Measurements from ENCODE around the gene IFNAR2. TPM values are rescaled to one million over a fixed set of nuclear protein-coding genes. Genes with fewer than 3 reads are reported as not detected.

IFNAR2 gene
- polyA plus RNA-seq, 6 donors from 2014 or later: 41.4 to 61.7 (median 50.8) TPM

DNA sequence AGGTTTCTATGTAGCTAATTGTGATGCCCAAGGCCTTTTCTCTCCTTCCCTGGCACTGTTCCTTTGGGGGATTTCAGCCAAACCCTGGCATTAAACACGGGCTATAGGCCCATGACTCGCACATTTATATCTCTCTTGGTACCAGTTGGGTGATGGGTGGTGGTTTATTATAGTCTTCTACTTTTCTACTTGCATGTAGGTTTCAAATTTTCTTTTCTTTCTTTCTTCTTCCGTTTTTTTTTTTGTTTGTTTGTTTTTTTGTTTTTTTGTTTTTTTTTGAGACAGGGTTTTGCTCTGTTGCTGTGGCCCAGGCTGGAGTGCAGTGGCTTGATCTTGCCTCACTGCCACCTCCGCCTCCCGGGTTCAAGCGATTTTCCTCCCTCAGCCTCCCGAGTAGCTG, 37.5 kb downstream of the IFNAR2 start:
- Mint-ChIP-seq H3K27me3 (no peaks in the 10 kb centered on the region), H3K36me3 (no peaks in the 10 kb centered on the region), H3K9me3 (no peaks in the 10 kb centered on the region), H3K4me1 (peaks cover 42 to 54% (median 50%) of the 10 kb centered on the region in 3 donors), H3K27ac (peak overlapping the region; percentile 94 to 100 (median 97)), H3K4me3 (peak overlapping the region; percentile 93 to 99 (median 98))
- ATAC-seq (ENCODE audit: low read depth in 2 of 2): no peak
- DNase-seq: no peak

DNA sequence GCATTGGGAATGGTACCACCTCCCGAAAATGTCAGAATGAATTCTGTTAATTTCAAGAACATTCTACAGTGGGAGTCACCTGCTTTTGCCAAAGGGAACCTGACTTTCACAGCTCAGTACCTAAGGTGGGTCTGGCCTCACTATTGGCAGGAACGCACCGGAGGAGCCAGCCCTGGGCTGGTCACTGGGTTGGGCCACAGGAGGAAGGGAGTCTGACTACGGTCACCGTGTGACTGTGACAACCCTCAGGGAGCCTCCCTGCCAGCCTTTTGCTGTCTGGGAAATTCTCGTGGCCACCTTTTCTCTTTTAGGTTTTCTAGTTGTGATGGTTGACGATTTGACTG, 38.6 kb downstream of the IFNAR2 start:
- peak overlapping the region; percentile 9 to 100 (median 96) for H3K27ac Mint-ChIP-seq
- H3K4me3 Mint-ChIP-seq: peak overlapping the region; percentile 78 to 99 (median 96)
- ATAC-seq (ENCODE audit: low read depth in 2 of 2) (no peak), DNase-seq (no peak)
- peaks cover 0 to 8% of the 10 kb centered on the region in 2 donors for H3K36me3 Mint-ChIP-seq
- H3K9me3 Mint-ChIP-seq: no peaks in the 10 kb centered on the region
- H3K4me1 Mint-ChIP-seq: peaks cover 48 to 56% (median 50%) of the 10 kb centered on the region in 3 donors
- H3K27me3 Mint-ChIP-seq: no peaks in the 10 kb centered on the region

DNA sequence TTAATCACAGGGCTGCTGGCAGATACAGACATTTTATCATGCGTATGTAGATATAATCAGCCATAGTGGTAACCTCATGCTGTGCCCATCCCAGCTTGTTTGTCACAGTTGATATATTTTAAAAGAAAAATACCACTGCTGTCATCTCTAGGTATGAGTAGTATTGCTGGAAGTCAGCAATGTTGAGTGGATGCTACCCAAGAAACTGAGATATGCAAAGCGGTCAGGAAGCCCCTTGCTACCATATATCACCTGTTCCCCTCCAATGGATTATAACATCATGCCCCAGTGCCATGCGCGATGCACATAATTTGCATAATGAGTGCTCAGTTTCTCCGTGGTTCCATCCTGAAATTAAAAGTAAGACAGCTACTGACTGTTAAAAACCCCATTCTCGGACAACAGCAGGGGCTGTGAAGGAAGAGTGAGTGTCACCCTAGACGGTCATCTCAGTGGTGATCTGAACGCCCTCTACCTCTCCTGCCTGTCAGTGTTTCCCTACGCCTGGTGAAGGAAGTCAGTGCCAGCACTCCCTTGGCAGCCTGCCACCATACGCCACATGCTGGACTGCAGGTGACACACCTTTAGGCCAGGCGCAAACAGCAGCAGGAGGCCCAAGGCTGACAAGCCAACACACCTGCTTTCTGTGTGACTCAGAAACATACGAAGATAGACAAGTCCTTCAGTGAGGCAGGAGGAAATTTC, 39.2 kb downstream of the IFNAR2 start:
- H3K27me3 Mint-ChIP-seq: no peaks in the 10 kb centered on the region
- no peaks in the 10 kb centered on the region for H3K9me3 Mint-ChIP-seq
- H3K4me1 Mint-ChIP-seq: peaks cover 50 to 61% (median 54%) of the 10 kb centered on the region in 3 donors
- peak overlapping the region; percentile 85 to 100 (median 96) for H3K27ac Mint-ChIP-seq
- H3K36me3 Mint-ChIP-seq: peaks cover 0 to 8% of the 10 kb centered on the region in 2 donors
- DNase-seq: peak; percentile 47
- peak overlapping the region; percentile 25 to 99 (median 96) for H3K4me3 Mint-ChIP-seq
- peak; percentile 18 to 24 for ATAC-seq (ENCODE audit: low read depth in 2 of 2)

DNA sequence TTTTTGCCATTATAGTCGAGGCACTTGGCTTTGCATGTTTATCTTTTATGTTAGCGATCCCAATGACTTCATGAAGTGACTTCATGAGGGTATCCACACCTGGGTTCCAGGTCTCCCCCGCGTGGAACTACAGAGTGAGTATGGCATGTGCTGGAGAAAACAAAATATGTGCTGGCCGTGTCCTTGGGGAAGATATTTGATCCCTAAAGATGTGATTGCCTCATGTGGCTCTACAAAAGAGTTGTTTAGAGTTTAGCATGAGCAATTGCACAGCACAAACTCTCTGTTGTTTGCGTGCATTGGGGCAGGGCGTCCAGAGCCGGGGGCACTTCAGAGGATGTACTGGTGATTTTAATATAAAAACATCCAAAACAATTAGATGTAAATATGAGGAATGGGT, 41.2 kb downstream of the IFNAR2 start:
- no peak for DNase-seq
- Mint-ChIP-seq H3K4me3 (peak overlapping the region in 1 of 8 donors; percentile 51), H3K4me1 (peaks cover 39 to 58% (median 49%) of the 10 kb centered on the region in 3 donors), H3K36me3 (peaks cover 0 to 12% of the 10 kb centered on the region in 2 donors), H3K27ac (peak overlapping the region in 3 of 6 donors; percentile 43 to 79 (median 44)), H3K9me3 (no peaks in the 10 kb centered on the region), H3K27me3 (no peaks in the 10 kb centered on the region)
- no peak for ATAC-seq (ENCODE audit: low read depth in 2 of 2)

DNA sequence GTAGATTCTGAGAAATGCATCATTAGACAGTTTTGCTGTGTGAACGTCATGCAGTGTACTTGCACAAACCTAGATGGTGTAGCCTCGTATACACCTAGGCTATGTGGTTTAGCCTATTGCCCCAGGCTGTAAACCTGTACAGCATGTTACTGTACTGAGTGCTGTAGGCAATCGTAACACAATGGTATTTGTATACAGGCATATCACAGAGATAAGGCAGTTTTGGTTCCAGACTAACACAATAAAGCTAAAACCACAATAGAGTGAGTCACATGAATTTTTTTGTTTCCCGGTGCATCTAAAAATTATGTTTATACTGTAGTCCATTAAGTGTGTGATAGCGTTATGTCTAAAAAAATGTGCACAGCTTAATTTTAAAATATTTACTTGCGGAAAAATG, 43.3 kb downstream of the IFNAR2 start:
- no peak for DNase-seq
- H3K27ac Mint-ChIP-seq: peak overlapping the region in 1 of 6 donors; percentile 20

DNA sequence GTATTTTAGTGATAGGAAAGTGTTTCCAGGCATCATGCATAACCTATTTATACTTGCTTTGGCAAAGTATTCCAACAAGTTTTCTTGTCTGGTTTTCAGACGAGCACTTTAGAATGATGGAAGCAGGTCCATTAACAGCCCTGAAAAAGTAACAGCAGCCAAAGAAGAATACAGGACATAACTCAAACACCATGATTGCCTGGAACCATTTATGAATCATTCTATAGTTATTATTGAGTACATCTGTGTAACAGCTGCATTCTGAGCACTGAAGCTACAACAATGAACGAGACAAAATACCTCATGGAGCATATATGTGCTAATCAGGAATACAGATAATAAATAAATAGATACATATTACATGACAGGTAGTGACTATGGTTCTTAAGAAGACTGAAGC, 49.0 kb downstream of the IFNAR2 start:
- peaks cover 7 to 19% (median 12%) of the 10 kb centered on the region in 3 donors for H3K4me1 Mint-ChIP-seq

More for the DNA sequence above, 43.3 kb downstream of the IFNAR2 start:
- H3K4me3 Mint-ChIP-seq: no peak overlapping the region
- no peak for ATAC-seq (ENCODE audit: low read depth in 2 of 2)
- H3K9me3 Mint-ChIP-seq: no peaks in the 10 kb centered on the region
- H3K4me1 Mint-ChIP-seq: peaks cover 32 to 48% (median 32%) of the 10 kb centered on the region in 3 donors
- no peaks in the 10 kb centered on the region for H3K27me3 Mint-ChIP-seq
- H3K36me3 Mint-ChIP-seq: peaks cover 8 to 19% of the 10 kb centered on the region in 2 donors

DNA sequence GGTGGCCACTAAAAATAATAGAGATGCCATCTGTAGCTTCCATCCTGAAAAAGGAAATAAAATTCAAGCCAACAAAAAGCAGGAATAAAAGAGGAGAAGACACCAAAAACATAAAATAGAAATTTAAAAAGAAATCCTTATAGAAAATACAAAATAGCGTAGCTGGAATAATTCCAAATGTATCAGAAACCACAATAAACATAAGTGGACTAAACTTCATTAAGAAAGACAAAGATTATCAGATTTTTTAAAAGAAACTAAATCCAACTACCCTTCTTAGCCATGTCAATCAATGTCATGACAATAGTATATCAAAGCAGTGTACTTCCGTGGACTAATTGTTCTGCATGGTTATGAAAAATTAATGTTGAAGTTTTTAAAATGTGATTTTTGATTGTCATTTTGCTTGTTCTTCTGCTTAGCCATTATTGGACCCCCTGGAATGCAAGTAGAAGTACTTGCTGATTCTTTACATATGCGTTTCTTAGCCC, 49.6 kb downstream of the IFNAR2 start:
- H3K36me3 Mint-ChIP-seq: peaks cover 34 to 43% of the 10 kb centered on the region in 2 donors
- peaks cover 5 to 16% (median 10%) of the 10 kb centered on the region in 3 donors for H3K4me1 Mint-ChIP-seq

More for the DNA sequence above, 49.0 kb downstream of the IFNAR2 start:
- DNase-seq (no peak), ATAC-seq (ENCODE audit: low read depth in 2 of 2) (no peak)
- Mint-ChIP-seq H3K4me3 (no peak overlapping the region), H3K36me3 (peaks cover 33 to 40% of the 10 kb centered on the region in 2 donors), H3K9me3 (peaks cover 0 to 4% (median 0%) of the 10 kb centered on the region in 7 donors), H3K27ac (peak overlapping the region in 1 of 6 donors; percentile 83), H3K27me3 (no peaks in the 10 kb centered on the region)

More for the DNA sequence above, 49.6 kb downstream of the IFNAR2 start:
- peak overlapping the region in 1 of 6 donors; percentile 80 for H3K27ac Mint-ChIP-seq
- ATAC-seq (ENCODE audit: low read depth in 2 of 2): no peak
- peaks cover 0 to 4% (median 0%) of the 10 kb centered on the region in 7 donors for H3K9me3 Mint-ChIP-seq
- no peaks in the 10 kb centered on the region for H3K27me3 Mint-ChIP-seq
- no peak overlapping the region for H3K4me3 Mint-ChIP-seq
- DNase-seq: no peak

Other genes with a start within 250 kb of the IFNAR2 start
- not detected for gene OLIG2, start 204.0 kb upstream of the IFNAR2 start, polyA plus RNA-seq (ENCODE audit: low read depth in 6 of 6)
- not detected for gene OLIG1, start 159.8 kb upstream of the IFNAR2 start, polyA plus RNA-seq (ENCODE audit: low read depth in 6 of 6)
- 10 to 100 TPM; 56.9 to 83.1 (median 71.0) TPM for gene IL10RB, start 36.4 kb downstream of the IFNAR2 start, polyA plus RNA-seq (ENCODE audit: low read depth in 6 of 6)
- gene IFNAR1, start 95.0 kb downstream of the IFNAR2 start, polyA plus RNA-seq (ENCODE audit: low read depth in 6 of 6): 100 to 1,000 TPM in 5 of 6 donors, 10 to 100 TPM in 1; 99.7 to 142 (median 126) TPM
- gene IFNGR2, start 173.5 kb downstream of the IFNAR2 start, polyA plus RNA-seq (ENCODE audit: low read depth in 6 of 6): 100 to 1,000 TPM; 120 to 177 (median 144) TPM